GM19035 (cell line): ENCODE data around the gene EEF1AKMT2.

Source experiments
- ATAC-seq: cut with Tn5 transposase; IDR thresholded peaks from one replicate; pipeline ENCODE4 v1.9.1; 2021; ENCODE audit not compliant: unreplicated experiment

EEF1AKMT2 gene

GRCh38 chr10:124723826-124724225 lies 67.9 kb downstream of the EEF1AKMT2 start:
- ATAC-seq, result no peak

DNA sequence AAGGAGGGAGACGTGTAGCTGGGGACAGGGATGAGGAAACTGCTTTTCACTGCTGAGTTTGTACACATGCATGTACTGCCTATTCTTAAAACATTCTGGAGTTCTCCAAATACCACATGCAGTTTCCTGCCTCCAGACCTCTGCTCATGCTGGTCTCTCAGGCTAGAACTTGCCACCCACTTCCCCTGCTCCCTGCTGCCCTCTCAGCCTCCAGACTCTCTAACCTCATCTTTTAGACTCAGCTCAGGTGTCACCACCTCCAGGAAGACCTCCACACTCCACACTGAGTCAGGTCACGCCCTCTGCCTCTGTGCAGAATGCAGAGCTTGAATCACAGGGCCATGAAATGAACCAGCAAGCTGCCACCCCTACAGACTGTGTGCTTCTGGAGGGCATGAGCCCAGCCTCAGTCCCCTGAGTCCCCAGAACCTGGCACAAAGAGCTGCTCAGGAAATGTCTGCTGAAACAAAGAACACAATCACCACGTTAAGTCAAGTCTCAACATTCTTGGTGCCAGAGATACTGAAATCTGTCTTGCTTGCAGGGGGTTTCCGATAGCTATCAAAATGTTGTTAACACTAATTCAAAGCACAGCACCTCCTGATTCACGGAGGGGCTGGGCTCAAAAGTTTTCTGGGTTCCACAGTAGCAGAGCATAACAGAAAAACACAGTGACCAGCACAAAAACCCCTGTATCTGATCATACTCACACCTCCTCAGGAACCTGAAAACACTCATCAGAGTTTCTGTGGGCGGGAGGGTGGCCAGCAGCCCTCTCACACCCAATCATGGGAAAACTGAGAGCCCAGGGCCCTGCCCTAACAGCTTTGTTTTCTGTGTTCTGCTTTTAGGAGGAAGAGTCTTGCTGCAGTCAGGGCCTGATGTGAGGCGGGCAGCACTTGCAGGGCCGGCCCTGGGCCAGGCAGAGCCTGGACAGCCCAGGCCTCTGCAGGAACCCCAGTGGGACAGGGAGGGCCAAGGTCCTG lies 68.6 kb downstream of the EEF1AKMT2 start:
- peak; percentile 76 for ATAC-seq

DNA sequence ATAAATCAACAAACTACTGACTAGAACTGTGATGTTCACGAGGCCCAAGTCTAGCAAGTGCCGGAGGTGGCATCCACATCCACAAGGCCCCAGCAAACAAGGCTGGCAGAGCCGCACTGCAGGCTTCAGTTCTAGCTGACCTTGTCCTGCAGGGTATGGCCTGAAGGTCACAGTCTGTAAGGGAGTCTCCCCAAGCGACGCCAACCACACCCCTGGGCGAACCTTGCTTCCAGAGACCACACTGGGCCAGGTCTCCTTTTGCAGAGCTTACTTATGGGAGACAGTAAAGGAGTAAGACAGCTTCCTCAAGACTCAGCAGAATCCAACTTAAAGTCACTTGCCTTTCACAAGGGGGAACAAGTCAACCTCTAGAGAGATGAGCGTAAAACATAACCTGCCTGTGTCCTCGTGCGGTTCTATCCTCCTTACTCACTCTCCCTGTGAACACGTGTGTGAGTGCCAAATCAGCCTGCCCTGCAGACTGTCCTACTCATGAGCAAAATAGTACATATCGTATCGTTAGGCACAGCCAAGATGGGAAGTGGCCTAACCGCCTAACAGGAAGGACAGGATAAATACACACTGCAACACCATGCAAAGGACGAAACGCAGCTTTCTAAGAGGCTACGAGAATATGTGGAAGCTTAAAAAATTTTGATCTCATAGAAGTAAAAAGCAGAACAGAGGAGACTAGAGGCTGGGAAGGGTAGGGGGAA lies 70.2 kb downstream of the EEF1AKMT2 start:
- no peak for ATAC-seq

DNA sequence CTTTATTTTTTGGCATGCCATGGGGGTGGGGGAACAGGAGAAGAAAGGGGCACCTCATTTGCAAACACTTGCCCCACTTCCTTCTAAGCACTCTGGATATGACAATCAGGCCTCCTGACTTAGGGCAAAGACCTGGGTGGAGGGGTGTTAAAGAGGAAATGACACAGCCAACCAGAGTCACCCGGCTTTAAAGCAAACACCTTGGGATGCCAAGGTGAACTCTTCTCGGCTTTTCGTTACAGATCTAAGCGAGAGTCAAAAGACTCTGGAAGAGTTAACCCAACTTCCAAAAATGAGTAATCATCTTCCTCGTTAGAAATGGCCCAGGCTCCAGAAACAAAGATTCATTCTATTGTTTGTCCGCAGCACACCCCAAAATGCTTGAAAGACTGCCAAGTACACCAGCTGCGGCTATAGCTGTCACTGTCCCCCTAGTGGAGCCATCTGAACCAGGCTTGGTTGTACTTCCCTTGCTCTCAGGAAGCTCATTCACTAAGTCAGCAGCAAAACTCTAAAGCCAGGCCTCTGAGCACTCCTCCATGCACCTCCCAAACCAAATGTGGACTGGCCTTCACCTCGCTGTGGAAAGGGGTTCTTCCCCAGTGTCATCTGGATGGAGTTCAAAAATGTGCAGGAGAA lies 72.4 kb downstream of the EEF1AKMT2 start:
- peak; percentile 36 for ATAC-seq

DNA sequence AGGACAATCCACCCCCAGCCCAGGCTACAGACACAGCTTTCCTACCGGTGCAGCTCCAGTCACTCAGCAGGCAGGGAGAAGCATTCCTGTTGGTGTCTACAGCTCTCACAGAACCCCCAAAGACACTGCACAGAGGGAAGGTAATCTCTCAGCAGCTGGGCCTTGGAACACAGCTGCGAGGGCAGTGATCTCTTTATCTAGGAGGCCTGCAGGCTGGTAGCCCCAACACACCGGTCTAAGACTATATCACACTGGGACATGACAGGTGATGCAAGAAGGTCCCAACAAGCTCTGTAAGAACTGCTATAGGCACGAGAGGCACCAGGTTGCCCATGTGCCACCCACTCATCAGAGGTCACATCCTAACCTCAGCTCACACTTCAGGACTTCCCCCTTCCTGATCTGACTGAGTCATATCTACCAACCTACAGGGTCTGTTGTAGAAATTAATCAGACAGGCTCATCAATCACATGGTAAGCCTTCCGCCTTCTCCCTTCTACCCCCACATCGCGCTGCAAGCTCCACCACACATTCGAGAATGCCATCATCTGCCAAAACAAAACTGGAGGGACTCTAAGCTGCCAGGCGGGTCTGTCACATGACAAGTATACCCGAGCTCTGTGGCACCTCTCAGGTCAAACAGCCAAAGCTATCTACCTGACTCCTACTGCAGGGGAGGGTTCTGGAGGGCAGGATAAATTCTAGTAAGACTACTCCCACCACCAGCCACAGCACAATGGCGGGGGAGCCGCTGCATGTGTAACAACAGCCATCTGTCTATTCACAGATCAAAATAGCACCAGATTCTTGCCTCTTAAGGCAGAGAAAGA lies 73.6 kb downstream of the EEF1AKMT2 start:
- peak; percentile 58 for ATAC-seq

DNA sequence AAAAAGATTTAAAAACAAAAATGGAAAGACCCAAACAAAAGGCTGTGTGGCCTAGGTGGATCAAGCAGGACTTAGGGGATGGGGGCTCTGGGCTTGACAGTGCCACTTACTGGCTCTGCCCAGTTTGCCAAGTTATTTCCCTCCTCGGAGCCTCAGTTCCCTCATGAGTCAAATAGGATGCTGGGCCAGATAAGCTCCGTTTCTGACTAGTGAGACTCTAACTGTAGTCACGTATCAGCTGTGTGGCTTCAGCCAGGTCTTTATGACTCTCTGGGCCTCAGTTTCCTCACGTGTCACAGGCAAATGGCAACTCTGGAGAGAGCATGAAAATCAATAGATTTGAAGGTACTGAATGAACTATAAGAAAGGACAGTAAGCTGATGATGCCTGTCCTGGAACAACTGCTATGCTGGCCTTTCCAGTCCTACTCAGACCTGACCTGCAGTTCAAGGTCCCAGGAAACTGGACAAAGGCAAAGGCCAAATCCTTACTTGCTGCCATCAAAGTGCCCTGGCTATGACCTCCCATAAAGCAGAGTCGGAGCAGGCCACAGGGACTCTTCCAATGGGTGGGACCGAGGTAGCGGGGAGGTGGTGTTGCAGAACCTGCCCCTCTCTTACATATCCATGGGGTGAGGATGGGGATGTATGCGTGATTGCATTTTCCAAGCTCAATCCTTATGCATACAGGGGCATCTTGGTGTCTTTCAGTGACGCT lies 74.5 kb downstream of the EEF1AKMT2 start:
- no peak for ATAC-seq

- no peak for ATAC-seq
Observed at GRCh38 chr10:124716369-124716768, 75.3 kb downstream of the EEF1AKMT2 start.

DNA sequence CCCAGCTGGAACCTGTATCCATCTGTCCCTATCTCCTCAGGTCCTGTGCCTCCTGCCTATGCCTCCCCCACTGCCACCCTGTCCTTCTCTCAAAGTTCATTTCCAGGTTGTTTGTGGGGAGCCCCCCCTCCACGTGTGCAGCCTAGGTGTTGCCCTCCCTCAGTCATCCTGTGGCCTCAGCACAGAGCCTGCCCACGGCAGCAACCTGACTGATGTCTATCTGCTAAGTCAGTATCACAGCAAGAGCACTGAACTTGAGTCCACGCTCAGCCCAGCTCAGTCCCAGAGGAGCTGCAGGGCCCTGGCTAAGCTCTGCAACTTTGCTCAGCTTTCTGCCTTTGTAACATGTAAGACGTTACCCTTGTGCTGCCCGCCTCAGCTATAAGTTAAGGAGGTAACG lies 76.2 kb downstream of the EEF1AKMT2 start:
- ATAC-seq, result no peak

GRCh38 chr10:124713679-124714255 lies 77.9 kb downstream of the EEF1AKMT2 start:
- no peak for ATAC-seq

GRCh38 chr10:124712704-124713407 lies 78.8 kb downstream of the EEF1AKMT2 start:
- no peak for ATAC-seq

GRCh38 chr10:124711145-124711544 lies 80.5 kb downstream of the EEF1AKMT2 start:
- ATAC-seq, result no peak

DNA sequence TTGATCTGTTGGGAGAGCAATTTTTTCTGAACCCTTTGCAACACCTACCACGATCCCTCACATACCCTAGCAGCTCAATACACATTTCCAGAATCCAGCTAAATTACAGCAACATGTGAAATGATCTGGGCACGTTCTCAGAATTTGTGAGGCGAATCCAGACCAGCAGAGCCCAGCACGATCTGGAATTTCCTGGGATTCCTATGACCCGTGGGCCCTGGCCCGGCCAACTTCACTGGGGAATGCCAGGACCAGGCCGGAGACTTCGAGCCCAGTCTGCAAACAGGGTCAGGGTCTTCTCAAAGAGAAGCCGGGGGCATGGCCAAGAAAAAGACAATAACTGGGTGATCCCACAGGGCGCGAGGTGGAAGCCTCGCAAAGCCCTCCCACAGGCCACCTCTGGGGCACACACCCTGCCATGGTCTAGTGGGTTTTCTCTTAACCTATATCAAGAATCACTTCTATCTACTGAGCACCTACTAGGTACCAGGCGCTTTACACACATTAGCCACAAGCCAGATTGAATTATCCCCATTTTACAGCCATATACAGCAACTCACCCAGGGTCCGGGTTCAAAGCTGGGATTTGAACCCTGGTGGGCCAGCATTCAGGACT lies 81.3 kb downstream of the EEF1AKMT2 start:
- ATAC-seq, result no peak

GRCh38 chr10:124709861-124710260 lies 81.8 kb downstream of the EEF1AKMT2 start:
- no peak for ATAC-seq

DNA sequence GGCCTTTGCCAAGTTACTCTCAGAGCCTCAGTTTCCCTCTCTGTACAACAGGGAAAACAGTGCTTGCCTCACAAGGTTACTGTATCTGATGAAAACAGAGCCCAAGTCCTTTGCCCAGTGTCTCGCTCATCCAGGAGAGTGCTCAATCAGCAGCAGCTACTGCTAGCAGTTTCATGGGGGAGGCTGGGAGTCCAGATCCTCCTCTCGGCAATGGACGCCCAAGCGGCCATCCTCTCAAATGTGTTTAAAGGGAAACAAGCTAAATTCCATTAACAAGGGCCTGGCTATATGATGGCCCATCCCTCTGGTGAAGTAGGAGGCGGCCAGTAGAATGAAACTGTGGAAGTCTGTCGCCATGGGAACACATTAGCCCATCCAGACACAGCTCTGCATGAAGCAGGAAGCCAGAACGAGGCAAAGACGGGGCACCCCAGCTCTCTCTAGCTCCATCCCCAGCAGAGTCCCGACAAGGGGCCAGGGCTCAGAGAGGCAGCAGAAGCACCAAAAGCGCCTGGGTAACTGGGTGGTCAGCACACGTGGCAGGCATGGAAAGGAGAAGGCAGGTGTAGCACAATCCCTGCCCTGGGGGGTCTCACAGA lies 82.7 kb downstream of the EEF1AKMT2 start:
- ATAC-seq, result no peak

GRCh38 chr10:124708246-124708779 lies 83.4 kb downstream of the EEF1AKMT2 start:
- ATAC-seq, result no peak
